Naive thymus-derived CD8-positive, alpha-beta T cell (primary cell): ENCODE measurements around the gene UNC93A. TPM values are rescaled to one million over a fixed set of nuclear protein-coding genes. Genes with fewer than 3 reads are reported as not detected.
"Not testable (repeated sequence)": the region's sequence is repeated elsewhere in the genome, so short reads cannot be mapped to it uniquely, and the experiment has no call there.

Source experiments
- ATAC-seq, 2 donors: fragments of 150-1000 bp; cut with Tn5 transposase in 1 of 2; sonication (Bioruptor Pico), chemical (Tn5 transposase) in 1 of 2; 1 replicate in 1 of 2; 2 replicates in 1 of 2; pipeline ENCODE4 v1.10.0; 2021; ENCODE audit warnings: mild to moderate bottlenecking in 2 of 2, moderate library complexity in 2 of 2
- POLR2A ChIA-PET: fragments of 350-600 bp; sonication (Branson Sonifier 250); formaldehyde crosslinking; loops from one replicate; lab custom pipeline; 2021; ENCODE audit warnings: antibody characterized with exemption; lab: Charles Lee
- DNase-seq, 10 donors: peaks; one replicate each; pipeline versions ENCODE4 v3.0.0 to v3.0.0-alpha.2; 2020 to 2022
- H3K27ac Mint-ChIP-seq, 10 donors: one replicate each; pipeline ENCODE4 v1.8.0; 2020 to 2022; ENCODE audit warnings: mild to moderate bottlenecking in 10 of 10, mixed read lengths in 10 of 10, moderate library complexity in 4 of 10, inconsistent platforms in 1 of 10
- H3K27me3 Mint-ChIP-seq, 5 donors: one replicate each; pipeline ENCODE4 v1.8.0; 2021 to 2022; ENCODE audit warnings: mixed read lengths in 5 of 5
- H3K36me3 Mint-ChIP-seq, 3 donors: one replicate each; pipeline ENCODE4 v1.8.0; 2020 to 2022; ENCODE audit warnings: mixed read lengths in 3 of 3, mild to moderate bottlenecking in 2 of 3, inconsistent platforms in 1 of 3
- H3K4me1 Mint-ChIP-seq, 4 donors: one replicate each; pipeline ENCODE4 v1.8.0; 2021 to 2022; ENCODE audit warnings: mixed read lengths in 4 of 4
- H3K4me3 Mint-ChIP-seq, 10 donors: one replicate each; pipeline ENCODE4 v1.8.0; 2020 to 2022; ENCODE audit warnings: mild to moderate bottlenecking in 10 of 10, mixed read lengths in 10 of 10, moderate library complexity in 6 of 10, inconsistent platforms in 1 of 10
- H3K9me3 Mint-ChIP-seq, 9 donors: one replicate each; pipeline ENCODE4 v1.8.0; 2020 to 2022; ENCODE audit warnings: mixed read lengths in 9 of 9, mild to moderate bottlenecking in 3 of 9, inconsistent platforms in 1 of 9, moderate library complexity in 1 of 9
- polyA plus RNA-seq, 3 donors: library from polyadenylated mRNA; unstranded; fragments of 300-500 nt; fragmentation: Illumina TruSeq; gene quantifications; one replicate each; pipeline ENCODE4 v1.2.3, GENCODE V29; 2021
- total RNA-seq, 8 experiments: library from RNA in 2 of 8; stranded (reverse) in 2 of 8; gene quantifications; one replicate each; pipeline ENCODE4 v1.2.3 and lab custom pipeline; 2021 to 2026

The UNC93A gene
- total RNA-seq: not detected
- not detected for polyA plus RNA-seq
- 0 reads per million in 6 experiments for total RNA-seq (lab: John Stamatoyannopoulos, UW)

GRCh38 chr6:167290786-167291622, at the start of gene UNC93A:
UNC93A (plus strand) TSS chr6:167291315; CDS start chr6:167291490, 175 bp downstream.
- DNase-seq (no peak), ATAC-seq (no peak)
- POLR2A ChIA-PET: no interaction called here

GRCh38 chr6:167241321-167242134, 49.6 kb upstream of the UNC93A start:
- ATAC-seq, H3K4me3 Mint-ChIP-seq, H3K9me3 Mint-ChIP-seq, H3K27ac Mint-ChIP-seq, DNase-seq, H3K36me3 Mint-ChIP-seq, H3K4me1 Mint-ChIP-seq, POLR2A ChIA-PET: not testable (repeated sequence)
- H3K27me3 Mint-ChIP-seq: peaks cover 2 to 15% (median 10%) of the 10 kb centered on the region in 5 donors

More at GRCh38 chr6:167290786-167291622, at the start of gene UNC93A:
- H3K4me1 Mint-ChIP-seq: peaks cover 0 to 3% (median 0%) of the 10 kb centered on the region in 4 donors
- H3K9me3 Mint-ChIP-seq: no peaks in the 10 kb centered on the region
- H3K27ac Mint-ChIP-seq: no peak within 1 kb of the TSS
- H3K27me3 Mint-ChIP-seq: peaks cover 0 to 13% (median 2%) of the 10 kb centered on the region in 5 donors
- no peak within 1 kb of the TSS for H3K4me3 Mint-ChIP-seq
- H3K36me3 Mint-ChIP-seq: no peaks in the 10 kb centered on the region

- H3K9me3 Mint-ChIP-seq, H3K4me3 Mint-ChIP-seq, H3K27ac Mint-ChIP-seq, ATAC-seq, POLR2A ChIA-PET, H3K4me1 Mint-ChIP-seq, DNase-seq, H3K36me3 Mint-ChIP-seq: not testable (repeated sequence)
- H3K27me3 Mint-ChIP-seq: peaks cover 2 to 14% (median 10%) of the 10 kb centered on the region in 5 donors
These were observed 49.0 kb upstream of the UNC93A start for GRCh38 chr6:167242135-167242506.

GRCh38 chr6:167242511-167243051, 48.5 kb upstream of the UNC93A start:
- H3K36me3 Mint-ChIP-seq, H3K27ac Mint-ChIP-seq, H3K9me3 Mint-ChIP-seq: not testable (repeated sequence)

GRCh38 chr6:167244064-167244960, 46.8 kb upstream of the UNC93A start:
- H3K4me3 Mint-ChIP-seq: no peak overlapping the region
- H3K36me3 Mint-ChIP-seq: no peaks in the 10 kb centered on the region
- no peak overlapping the region for H3K27ac Mint-ChIP-seq
- ATAC-seq (no peak), DNase-seq (no peak)
- H3K9me3 Mint-ChIP-seq: no peaks in the 10 kb centered on the region
- POLR2A ChIA-PET: no interaction called here
- H3K27me3 Mint-ChIP-seq: peaks cover 2 to 10% (median 4%) of the 10 kb centered on the region in 5 donors
- H3K4me1 Mint-ChIP-seq: no peaks in the 10 kb centered on the region

More at GRCh38 chr6:167242511-167243051, 48.5 kb upstream of the UNC93A start:
- POLR2A ChIA-PET, ATAC-seq, H3K27me3 Mint-ChIP-seq, H3K4me1 Mint-ChIP-seq, DNase-seq, H3K4me3 Mint-ChIP-seq: not testable (repeated sequence)

- Mint-ChIP-seq H3K4me3 (no peak overlapping the region), H3K4me1 (no peaks in the 10 kb centered on the region), H3K9me3 (no peaks in the 10 kb centered on the region), H3K27me3 (peaks cover 0 to 7% (median 3%) of the 10 kb centered on the region in 5 donors), H3K27ac (no peak overlapping the region), H3K36me3 (no peaks in the 10 kb centered on the region)
- DNase-seq: no peak
- POLR2A ChIA-PET: no interaction called here
- no peak for ATAC-seq
These were observed 46.1 kb upstream of the UNC93A start for GRCh38 chr6:167244991-167245390.

DNA sequence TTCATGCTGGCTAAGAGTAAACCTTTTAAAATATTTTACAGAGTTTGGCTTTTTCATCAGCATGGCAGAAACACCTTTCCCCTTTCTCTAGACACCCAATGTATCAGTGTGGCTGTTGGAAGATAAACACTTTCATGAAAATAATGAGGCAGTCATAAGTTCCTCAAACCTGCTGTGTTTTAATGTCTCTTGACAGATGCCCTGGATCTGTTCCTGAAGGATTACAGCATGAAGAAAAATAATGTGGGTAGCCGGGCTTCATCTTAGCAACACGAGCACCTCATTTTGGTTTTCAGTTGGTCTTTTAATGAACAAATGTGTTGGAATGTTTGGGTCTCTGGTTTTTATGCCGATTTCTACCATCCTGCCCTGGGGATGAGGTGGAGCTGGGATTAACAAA, 45.5 kb upstream of the UNC93A start:
- no peak overlapping the region for H3K27ac Mint-ChIP-seq
- peaks cover 0 to 4% (median 0%) of the 10 kb centered on the region in 5 donors for H3K27me3 Mint-ChIP-seq

DNA sequence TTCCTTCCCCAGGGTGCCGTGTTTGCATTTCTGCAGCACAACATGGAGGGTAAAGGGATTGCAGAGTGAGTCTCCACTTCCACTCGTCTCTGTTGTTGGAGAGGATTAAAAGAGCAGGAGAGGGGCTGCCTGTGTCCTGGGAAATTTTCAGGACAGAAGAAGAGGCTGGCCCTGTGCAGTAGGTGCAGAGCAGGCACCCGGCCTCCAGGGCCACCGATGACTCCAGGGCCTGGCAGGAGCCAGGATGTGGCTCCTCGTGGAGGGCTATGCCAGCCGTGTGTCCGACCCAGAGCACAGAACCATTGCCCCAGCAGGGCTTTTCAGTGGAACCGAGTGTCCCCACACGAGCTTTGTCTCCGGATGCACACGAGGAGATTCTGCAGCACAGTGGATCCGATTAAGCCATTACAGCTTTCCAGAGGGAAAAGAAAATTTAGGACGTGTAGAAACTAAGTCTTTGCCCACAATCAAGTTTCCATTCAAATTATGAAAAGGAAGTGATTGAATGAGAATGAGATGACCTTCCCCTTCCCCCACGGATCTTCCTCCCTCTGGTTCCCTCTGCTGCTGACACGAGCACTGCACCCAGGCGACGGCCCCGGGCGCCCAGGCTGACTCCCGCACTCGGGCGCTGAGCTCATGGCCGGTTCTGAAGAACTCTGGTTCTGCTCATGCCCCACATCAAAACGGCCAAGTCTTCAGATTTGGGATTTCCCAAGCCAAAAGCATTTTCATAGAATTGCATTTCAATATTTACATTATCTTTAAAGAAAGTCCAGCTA, 43.1 kb upstream of the UNC93A start:
- Mint-ChIP-seq H3K36me3 (no peaks in the 10 kb centered on the region), H3K9me3 (no peaks in the 10 kb centered on the region), H3K27ac (no peak overlapping the region), H3K4me3 (no peak overlapping the region), H3K27me3 (peaks cover 0 to 4% (median 0%) of the 10 kb centered on the region in 5 donors), H3K4me1 (no peaks in the 10 kb centered on the region)
- DNase-seq (no peak), ATAC-seq (no peak)
- POLR2A ChIA-PET: no interaction called here

More for the DNA sequence above, 45.5 kb upstream of the UNC93A start:
- Mint-ChIP-seq H3K4me3 (no peak overlapping the region), H3K4me1 (no peaks in the 10 kb centered on the region), H3K9me3 (no peaks in the 10 kb centered on the region), H3K36me3 (no peaks in the 10 kb centered on the region)
- no peak for DNase-seq
- POLR2A ChIA-PET: no interaction called here
- no peak for ATAC-seq

DNA sequence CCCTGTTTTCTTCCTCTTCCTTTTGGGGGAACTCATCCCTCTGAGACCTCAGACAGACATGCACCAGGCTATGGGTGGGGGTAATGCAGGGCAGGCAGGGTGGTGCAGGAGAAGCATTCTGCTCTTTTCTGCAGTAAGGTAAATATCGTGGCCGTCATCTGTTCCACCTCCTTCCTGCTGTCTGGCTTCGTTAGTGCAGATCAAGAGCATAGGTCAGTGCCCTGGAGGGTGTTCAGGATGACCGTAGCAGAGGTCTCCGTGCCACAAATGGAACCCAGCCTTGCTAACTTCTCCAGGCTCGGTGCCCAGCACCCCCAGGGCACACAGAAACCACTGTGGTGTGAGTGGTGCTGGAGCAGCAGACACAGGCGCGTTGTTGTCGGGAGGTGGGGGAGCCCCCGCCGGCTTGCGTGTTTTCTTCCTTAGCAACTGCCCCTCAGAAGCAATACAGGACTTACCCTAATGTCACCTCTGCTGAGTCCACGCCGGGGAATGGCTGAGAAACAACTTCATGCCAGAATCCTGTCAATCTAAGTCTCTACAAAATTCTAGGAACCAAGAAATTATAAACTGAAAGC, 42.1 kb upstream of the UNC93A start:
- H3K27ac Mint-ChIP-seq, H3K4me3 Mint-ChIP-seq, ATAC-seq, H3K9me3 Mint-ChIP-seq, H3K4me1 Mint-ChIP-seq, DNase-seq, POLR2A ChIA-PET, H3K36me3 Mint-ChIP-seq, H3K27me3 Mint-ChIP-seq: not testable (repeated sequence)

DNA sequence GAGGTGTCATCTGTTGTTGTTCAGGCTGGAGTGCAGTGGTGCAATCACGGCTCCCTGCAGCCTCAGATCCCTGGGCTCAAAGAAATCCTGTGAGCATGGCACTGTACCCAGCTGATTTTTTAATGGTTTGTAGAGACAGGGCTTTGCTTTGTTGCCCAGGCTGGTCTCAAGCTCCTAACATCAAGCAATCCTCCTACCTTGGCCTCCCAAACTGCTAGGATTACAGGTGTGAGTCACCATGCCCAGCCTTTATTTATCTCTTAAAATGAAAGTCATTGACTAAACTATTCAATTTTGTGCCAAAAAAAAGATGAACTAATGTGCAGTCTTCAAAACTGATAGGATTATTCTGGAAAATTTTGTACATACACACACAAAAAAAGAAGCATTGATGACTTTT, 38.8 kb upstream of the UNC93A start:
- Mint-ChIP-seq H3K4me3 (no peak overlapping the region), H3K36me3 (peaks cover 0 to 3% (median 0%) of the 10 kb centered on the region in 3 donors), H3K4me1 (no peaks in the 10 kb centered on the region), H3K27ac (no peak overlapping the region), H3K9me3 (peaks cover 0 to 8% (median 0%) of the 10 kb centered on the region in 9 donors), H3K27me3 (peaks cover 2 to 14% (median 5%) of the 10 kb centered on the region in 5 donors)
- ATAC-seq (no peak), DNase-seq (no peak)
- POLR2A ChIA-PET: no interaction called here

- no peak for DNase-seq
- ATAC-seq: no peak
- H3K4me1 Mint-ChIP-seq: peaks cover 0 to 3% (median 0%) of the 10 kb centered on the region in 4 donors
These were observed 35.1 kb upstream of the UNC93A start for GRCh38 chr6:167255918-167256553.

More at GRCh38 chr6:167255918-167256553, 35.1 kb upstream of the UNC93A start:
- H3K9me3 Mint-ChIP-seq: peaks cover 0 to 11% (median 0%) of the 10 kb centered on the region in 9 donors
- H3K27ac Mint-ChIP-seq: no peak overlapping the region
- POLR2A ChIA-PET: no interaction called here
- H3K36me3 Mint-ChIP-seq: peaks cover 0 to 3% (median 0%) of the 10 kb centered on the region in 3 donors
- H3K4me3 Mint-ChIP-seq: no peak overlapping the region
- peaks cover 9 to 37% (median 15%) of the 10 kb centered on the region in 5 donors for H3K27me3 Mint-ChIP-seq
